GM12878 (cell line): Measurements from ENCODE around the gene LDLRAD4. TPM values are rescaled to one million over a fixed set of nuclear protein-coding genes. Genes with fewer than 3 reads are reported as not detected.

Experiments used
- BMI1 ChIP-seq: fragments of 450-650 bp; IDR thresholded peaks from 2 replicates; pipeline ENCODE4 v1.6.1; 2016; ENCODE audit warnings: mild to moderate bottlenecking, moderate library complexity, borderline replicate concordance
- IKZF2 ChIP-seq, 2 experiments: fragments of 450-650 bp; IDR thresholded peaks; 2 replicates each; pipeline ENCODE4 v1.6.1; 2017; ENCODE audit warnings: mild to moderate bottlenecking in 2 of 2, moderate library complexity in 2 of 2
- MTA2 ChIP-seq: fragments of 450-650 bp; IDR thresholded peaks from 2 replicates; pipeline ENCODE4 v1.6.1; 2016; ENCODE audit warnings: low read depth, mild to moderate bottlenecking, moderate library complexity
- PAX8 ChIP-seq: fragments of 450-650 bp; IDR thresholded peaks from 2 replicates; pipeline ENCODE4 v1.6.1; 2017; ENCODE audit warnings: mild to moderate bottlenecking, moderate library complexity
- RFX5 ChIP-seq: IDR thresholded peaks from 2 replicates; pipeline ENCODE4 v1.6.1; 2011; ENCODE audit warnings: low read depth, low read length, improper control_type of control experiment
- SMC3 ChIP-seq: IDR thresholded peaks from 2 replicates; pipeline ENCODE4 v1.6.1; 2011; ENCODE audit warnings: low read length, improper control_type of control experiment, borderline replicate concordance
- SUZ12 ChIP-seq: fragments of 200-600 bp; sonication (generic); IDR thresholded peaks from one replicate; pipeline ENCODE4 v1.6.1; 2018; ENCODE audit warnings: antibody characterized with exemption, mild to moderate bottlenecking; ENCODE audit not compliant: unreplicated experiment
- ZNF207 ChIP-seq: fragments of 450-650 bp; IDR thresholded peaks from 2 replicates; pipeline ENCODE4 v1.6.1; 2014; ENCODE audit warnings: antibody characterized with exemption, mild to moderate bottlenecking, borderline replicate concordance
- ZNF217 ChIP-seq: fragments of 450-650 bp; IDR thresholded peaks from 2 replicates; pipeline ENCODE4 v1.6.1; 2017; ENCODE audit warnings: antibody characterized with exemption, mild to moderate bottlenecking
- polyA plus RNA-seq, 11 experiments: library from polyadenylated mRNA; depleted of rRNA in 4 of 11; unstranded in 6 of 11; stranded (reverse) in 5 of 11; fragments of >200 nt; fragmentation: Nextera tagmentation in 4 of 11; fragmentation: Illumina TruSeq in 1 of 11; extraction: Ambion mirVana in 4 of 11; extraction: Trizol in 1 of 11; gene quantifications; 1 replicate in 1 of 11; 2 replicates in 10 of 11; pipeline versions ENCODE4 v1.2.1 to v1.2.3, GENCODE V29; 2011 to 2016; ENCODE audit warnings: inconsistent platforms in 2 of 11, missing spikeins in 2 of 11, low read depth in 1 of 11
- total RNA-seq, 4 experiments: library from RNA; depleted of rRNA in 3 of 4; stranded (reverse); fragments of >200 nt in 3 of 4; fragmentation: Illumina TruSeq in 1 of 4; extraction: Trizol in 1 of 4; gene quantifications; 2 replicates each; pipeline versions ENCODE4 v1.2.1 to v1.2.3, GENCODE V29; 2013 to 2021
- TF ChIP-seq, protein P1 (sequence below): IDR thresholded peaks from 2 replicates; pipeline ENCODE4 v1.6.1; 2012; ENCODE audit warnings: low read depth, low read length, improper control_type of control experiment
- TF ChIP-seq, protein P2 (sequence below): IDR thresholded peaks from 2 replicates; pipeline ENCODE4 v1.6.1; 2011; ENCODE audit warnings: borderline replicate concordance, low read depth, mild to moderate bottlenecking, moderate library complexity, low read length; ENCODE audit not compliant: insufficient read depth, poor library complexity, severe bottlenecking
- TF ChIP-seq, protein P3 (sequence below), 3 experiments: IDR thresholded peaks in 2 of 3; conservative IDR thresholded peaks in 1 of 3; 2 replicates each; pipeline ENCODE4 v1.5.1; 2011; ENCODE audit warnings: low read depth in 3 of 3, low read length in 3 of 3, mild to moderate bottlenecking in 3 of 3, control low read depth in 2 of 3, moderate library complexity in 2 of 3, inconsistent platforms in 1 of 3, mixed read lengths in 1 of 3; ENCODE audit not compliant: control insufficient read depth in 2 of 3, insufficient read depth in 1 of 3; ENCODE audit errors: extremely low read depth in 1 of 3
- TF ChIP-seq, protein P4 (sequence below): IDR thresholded peaks from 2 replicates; pipeline ENCODE4 v1.6.1; 2012; ENCODE audit warnings: low read length, inconsistent platforms
- TF ChIP-seq, protein P5 (sequence below): fragments of 450-650 bp; IDR thresholded peaks from 2 replicates; pipeline ENCODE4 v1.6.1; 2018; ENCODE audit warnings: mild to moderate bottlenecking, low read depth, moderate library complexity; ENCODE audit not compliant: partially characterized antibody
- TF ChIP-seq, protein P6 (sequence below): fragments of 450-650 bp; formaldehyde crosslinking; IDR thresholded peaks from 2 replicates; pipeline ENCODE4 v1.4.0; 2022; ENCODE audit warnings: mild to moderate bottlenecking, moderate library complexity

The LDLRAD4 gene
- total and polyA plus RNA-seq, 10 of the 15 experiments (the other 5 are each of a cell fraction or from before 2014, with no cell fraction given): 2.7 to 16.8 (median 11.2) TPM

DNA sequence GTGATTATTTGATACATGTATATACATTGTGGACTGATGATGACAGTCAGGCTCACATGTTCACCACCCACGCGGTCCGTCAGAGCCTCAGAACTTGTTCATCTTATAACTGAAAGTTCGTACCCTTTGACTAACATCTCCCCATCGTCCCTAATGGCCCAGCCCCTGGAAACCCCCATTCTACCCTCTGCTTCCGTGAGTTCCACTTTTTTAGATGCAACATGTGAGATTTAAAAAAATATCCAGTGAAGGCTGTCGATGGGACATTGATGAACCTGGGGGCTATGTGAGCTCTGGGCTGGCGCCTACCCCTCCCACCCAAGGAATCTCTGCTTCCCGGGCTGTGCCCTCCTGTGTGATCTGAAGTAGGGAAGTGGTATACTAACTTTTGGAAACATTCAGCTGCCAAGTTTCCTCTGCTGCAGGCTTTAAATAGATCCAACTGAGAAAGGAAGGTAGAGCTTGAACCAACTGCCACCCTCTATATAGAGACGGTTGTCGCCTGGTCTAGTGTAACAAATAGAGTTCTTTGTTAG lies 344.0 kb downstream of the LDLRAD4 start (continued):
- TF ChIP-seq MTA2 (peak; percentile 93; the same call in 1 of the 2 replicates), PAX8 (no peak), IKZF2 (IDR thresholded peaks at IDR 0.05) (peak; percentile 66 to 83), RFX5 (no peak), BMI1 (peak; percentile 81), SUZ12 (no peak), ZNF217 (no peak), SMC3 (0 out of 2 replicates have a peak, but pooled peaks have one; percentile 30), ZNF207 (no peak)
- TF ChIP-seq, protein P1, sequence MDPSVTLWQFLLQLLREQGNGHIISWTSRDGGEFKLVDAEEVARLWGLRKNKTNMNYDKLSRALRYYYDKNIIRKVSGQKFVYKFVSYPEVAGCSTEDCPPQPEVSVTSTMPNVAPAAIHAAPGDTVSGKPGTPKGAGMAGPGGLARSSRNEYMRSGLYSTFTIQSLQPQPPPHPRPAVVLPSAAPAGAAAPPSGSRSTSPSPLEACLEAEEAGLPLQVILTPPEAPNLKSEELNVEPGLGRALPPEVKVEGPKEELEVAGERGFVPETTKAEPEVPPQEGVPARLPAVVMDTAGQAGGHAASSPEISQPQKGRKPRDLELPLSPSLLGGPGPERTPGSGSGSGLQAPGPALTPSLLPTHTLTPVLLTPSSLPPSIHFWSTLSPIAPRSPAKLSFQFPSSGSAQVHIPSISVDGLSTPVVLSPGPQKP: no peak
- TF ChIP-seq, protein P2, sequence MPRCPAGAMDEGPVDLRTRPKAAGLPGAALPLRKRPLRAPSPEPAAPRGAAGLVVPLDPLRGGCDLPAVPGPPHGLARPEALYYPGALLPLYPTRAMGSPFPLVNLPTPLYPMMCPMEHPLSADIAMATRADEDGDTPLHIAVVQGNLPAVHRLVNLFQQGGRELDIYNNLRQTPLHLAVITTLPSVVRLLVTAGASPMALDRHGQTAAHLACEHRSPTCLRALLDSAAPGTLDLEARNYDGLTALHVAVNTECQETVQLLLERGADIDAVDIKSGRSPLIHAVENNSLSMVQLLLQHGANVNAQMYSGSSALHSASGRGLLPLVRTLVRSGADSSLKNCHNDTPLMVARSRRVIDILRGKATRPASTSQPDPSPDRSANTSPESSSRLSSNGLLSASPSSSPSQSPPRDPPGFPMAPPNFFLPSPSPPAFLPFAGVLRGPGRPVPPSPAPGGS: peak; percentile 85
- TF ChIP-seq, protein P3, sequence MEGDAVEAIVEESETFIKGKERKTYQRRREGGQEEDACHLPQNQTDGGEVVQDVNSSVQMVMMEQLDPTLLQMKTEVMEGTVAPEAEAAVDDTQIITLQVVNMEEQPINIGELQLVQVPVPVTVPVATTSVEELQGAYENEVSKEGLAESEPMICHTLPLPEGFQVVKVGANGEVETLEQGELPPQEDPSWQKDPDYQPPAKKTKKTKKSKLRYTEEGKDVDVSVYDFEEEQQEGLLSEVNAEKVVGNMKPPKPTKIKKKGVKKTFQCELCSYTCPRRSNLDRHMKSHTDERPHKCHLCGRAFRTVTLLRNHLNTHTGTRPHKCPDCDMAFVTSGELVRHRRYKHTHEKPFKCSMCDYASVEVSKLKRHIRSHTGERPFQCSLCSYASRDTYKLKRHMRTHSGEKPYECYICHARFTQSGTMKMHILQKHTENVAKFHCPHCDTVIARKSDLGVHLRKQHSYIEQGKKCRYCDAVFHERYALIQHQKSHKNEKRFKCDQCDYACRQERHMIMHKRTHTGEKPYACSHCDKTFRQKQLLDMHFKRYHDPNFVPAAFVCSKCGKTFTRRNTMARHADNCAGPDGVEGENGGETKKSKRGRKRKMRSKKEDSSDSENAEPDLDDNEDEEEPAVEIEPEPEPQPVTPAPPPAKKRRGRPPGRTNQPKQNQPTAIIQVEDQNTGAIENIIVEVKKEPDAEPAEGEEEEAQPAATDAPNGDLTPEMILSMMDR (IDR thresholded peaks at IDR 0.05 in 2 of 3, conservative IDR thresholded peaks at IDR 0.05 in 1 of 3; ENCODE audit: control insufficient read depth in 2 of 3, extremely low read depth in 1 of 3, insufficient read depth in 1 of 3, low read depth in 3 of 3, low read length in 3 of 3): no peak
- TF ChIP-seq, protein P4, sequence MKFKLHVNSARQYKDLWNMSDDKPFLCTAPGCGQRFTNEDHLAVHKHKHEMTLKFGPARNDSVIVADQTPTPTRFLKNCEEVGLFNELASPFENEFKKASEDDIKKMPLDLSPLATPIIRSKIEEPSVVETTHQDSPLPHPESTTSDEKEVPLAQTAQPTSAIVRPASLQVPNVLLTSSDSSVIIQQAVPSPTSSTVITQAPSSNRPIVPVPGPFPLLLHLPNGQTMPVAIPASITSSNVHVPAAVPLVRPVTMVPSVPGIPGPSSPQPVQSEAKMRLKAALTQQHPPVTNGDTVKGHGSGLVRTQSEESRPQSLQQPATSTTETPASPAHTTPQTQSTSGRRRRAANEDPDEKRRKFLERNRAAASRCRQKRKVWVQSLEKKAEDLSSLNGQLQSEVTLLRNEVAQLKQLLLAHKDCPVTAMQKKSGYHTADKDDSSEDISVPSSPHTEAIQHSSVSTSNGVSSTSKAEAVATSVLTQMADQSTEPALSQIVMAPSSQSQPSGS: peak; percentile 85
- TF ChIP-seq, protein P5, sequence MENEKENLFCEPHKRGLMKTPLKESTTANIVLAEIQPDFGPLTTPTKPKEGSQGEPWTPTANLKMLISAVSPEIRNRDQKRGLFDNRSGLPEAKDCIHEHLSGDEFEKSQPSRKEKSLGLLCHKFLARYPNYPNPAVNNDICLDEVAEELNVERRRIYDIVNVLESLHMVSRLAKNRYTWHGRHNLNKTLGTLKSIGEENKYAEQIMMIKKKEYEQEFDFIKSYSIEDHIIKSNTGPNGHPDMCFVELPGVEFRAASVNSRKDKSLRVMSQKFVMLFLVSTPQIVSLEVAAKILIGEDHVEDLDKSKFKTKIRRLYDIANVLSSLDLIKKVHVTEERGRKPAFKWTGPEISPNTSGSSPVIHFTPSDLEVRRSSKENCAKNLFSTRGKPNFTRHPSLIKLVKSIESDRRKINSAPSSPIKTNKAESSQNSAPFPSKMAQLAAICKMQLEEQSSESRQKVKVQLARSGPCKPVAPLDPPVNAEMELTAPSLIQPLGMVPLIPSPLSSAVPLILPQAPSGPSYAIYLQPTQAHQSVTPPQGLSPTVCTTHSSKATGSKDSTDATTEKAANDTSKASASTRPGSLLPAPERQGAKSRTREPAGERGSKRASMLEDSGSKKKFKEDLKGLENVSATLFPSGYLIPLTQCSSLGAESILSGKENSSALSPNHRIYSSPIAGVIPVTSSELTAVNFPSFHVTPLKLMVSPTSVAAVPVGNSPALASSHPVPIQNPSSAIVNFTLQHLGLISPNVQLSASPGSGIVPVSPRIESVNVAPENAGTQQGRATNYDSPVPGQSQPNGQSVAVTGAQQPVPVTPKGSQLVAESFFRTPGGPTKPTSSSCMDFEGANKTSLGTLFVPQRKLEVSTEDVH: no peak
- TF ChIP-seq, protein P6, sequence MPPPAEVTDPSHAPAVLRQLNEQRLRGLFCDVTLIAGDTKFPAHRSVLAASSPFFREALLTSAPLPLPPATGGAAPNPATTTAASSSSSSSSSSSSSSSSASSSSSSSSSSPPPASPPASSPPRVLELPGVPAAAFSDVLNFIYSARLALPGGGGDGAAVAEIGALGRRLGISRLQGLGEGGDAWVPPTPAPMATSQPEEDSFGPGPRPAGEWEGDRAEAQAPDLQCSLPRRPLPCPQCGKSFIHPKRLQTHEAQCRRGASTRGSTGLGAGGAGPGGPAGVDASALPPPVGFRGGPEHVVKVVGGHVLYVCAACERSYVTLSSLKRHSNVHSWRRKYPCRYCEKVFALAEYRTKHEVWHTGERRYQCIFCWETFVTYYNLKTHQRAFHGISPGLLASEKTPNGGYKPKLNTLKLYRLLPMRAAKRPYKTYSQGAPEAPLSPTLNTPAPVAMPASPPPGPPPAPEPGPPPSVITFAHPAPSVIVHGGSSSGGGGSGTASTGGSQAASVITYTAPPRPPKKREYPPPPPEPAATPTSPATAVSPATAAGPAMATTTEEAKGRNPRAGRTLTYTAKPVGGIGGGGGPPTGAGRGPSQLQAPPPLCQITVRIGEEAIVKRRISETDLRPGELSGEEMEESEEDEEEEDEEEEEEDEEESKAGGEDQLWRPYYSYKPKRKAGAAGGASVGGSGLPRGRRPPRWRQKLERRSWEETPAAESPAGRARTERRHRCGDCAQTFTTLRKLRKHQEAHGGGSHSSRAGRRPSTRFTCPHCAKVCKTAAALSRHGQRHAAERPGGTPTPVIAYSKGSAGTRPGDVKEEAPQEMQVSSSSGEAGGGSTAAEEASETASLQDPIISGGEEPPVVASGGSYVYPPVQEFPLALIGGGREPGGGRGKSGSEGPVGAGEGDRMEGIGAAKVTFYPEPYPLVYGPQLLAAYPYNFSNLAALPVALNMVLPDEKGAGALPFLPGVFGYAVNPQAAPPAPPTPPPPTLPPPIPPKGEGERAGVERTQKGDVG (CRISPR knock-in tag): no peak
